ENCODE data around the gene ELOVL1.

ELOVL1 gene

GRCh38 chr1:43352881-43353280, 14.9 kb downstream of the ELOVL1 start:
- DNase-seq = no peak

- DNase-seq = no peak
These were observed 15.5 kb downstream of the ELOVL1 start for GRCh38 chr1:43352351-43352705.

GRCh38 chr1:43351421-43352350, 16.1 kb downstream of the ELOVL1 start:
- no peak for DNase-seq

GRCh38 chr1:43350976-43351375, 16.8 kb downstream of the ELOVL1 start:
- no peak for DNase-seq

- no peak for DNase-seq
These were observed 18.1 kb downstream of the ELOVL1 start for GRCh38 chr1:43349594-43350306.

- peak; percentile 60 for DNase-seq
These were observed 18.8 kb downstream of the ELOVL1 start for GRCh38 chr1:43348809-43349593.

GRCh38 chr1:43348343-43348808, 19.4 kb downstream of the ELOVL1 start:
- no peak for DNase-seq

- no peak for DNase-seq
These were observed 21.2 kb downstream of the ELOVL1 start for GRCh38 chr1:43346636-43347035.

- no peak for DNase-seq
These were observed 22.7 kb downstream of the ELOVL1 start for GRCh38 chr1:43345120-43345519.

GRCh38 chr1:43344267-43344850, 23.5 kb downstream of the ELOVL1 start:
- no peak for DNase-seq

GRCh38 chr1:43340559-43340958, 27.3 kb downstream of the ELOVL1 start:
- DNase-seq = no peak

GRCh38 chr1:43339584-43340232, 28.1 kb downstream of the ELOVL1 start:
- DNase-seq = no peak

- DNase-seq = no peak
These were observed 29.8 kb downstream of the ELOVL1 start for GRCh38 chr1:43338001-43338400.

- no peak for DNase-seq
These were observed 30.2 kb downstream of the ELOVL1 start, which contains the start of gene MPL for GRCh38 chr1:43337588-43337987. MPL (plus strand) TSS chr1:43337818; CDS start chr1:43337849, 31 bp downstream.

GRCh38 chr1:43334453-43335205, 33.2 kb downstream of the ELOVL1 start:
- DNase-seq = no peak

- DNase-seq = no peak
These were observed 36.1 kb downstream of the ELOVL1 start for GRCh38 chr1:43331688-43332087.

GRCh38 chr1:43329995-43330751, 37.6 kb downstream of the ELOVL1 start:
- DNase-seq = no peak

GRCh38 chr1:43327549-43328292, 40.1 kb downstream of the ELOVL1 start:
- DNase-seq = no peak

- DNase-seq = no peak
These were observed 42.4 kb downstream of the ELOVL1 start for GRCh38 chr1:43325381-43325780.

- DNase-seq = no peak
These were observed 43.0 kb downstream of the ELOVL1 start for GRCh38 chr1:43324810-43325209.
